ENCODE data around the gene SLC38A8. TPM values are rescaled to one million over a fixed set of nuclear protein-coding genes. Genes with fewer than 3 reads are reported as not detected.

SLC38A8 gene
- total RNA-seq, 2 experiments from 2014 or later: not detected

GRCh38 chr16:84032458-84033178 lies 10.0 kb downstream of the SLC38A8 start:
- no peak for DNase-seq
- Mint-ChIP-seq H3K4me3 (no peak overlapping the region), H3K27ac (no peak overlapping the region), H3K36me3 (ENCODE audit: low read depth) (peaks cover 3% of the 10 kb centered on the region), H3K4me1 (peaks cover 8% of the 10 kb centered on the region), H3K9me3 (peaks cover 7% of the 10 kb centered on the region), H3K27me3 (peaks cover 15% of the 10 kb centered on the region)
- ChIA-PET POLR2A (no interaction called here), CTCF (interaction anchor here (0.6 kb wide), 1 partner anchor 115 kb away, joined by 3 read pairs; no protein-coding TSS in a partner anchor)

DNA sequence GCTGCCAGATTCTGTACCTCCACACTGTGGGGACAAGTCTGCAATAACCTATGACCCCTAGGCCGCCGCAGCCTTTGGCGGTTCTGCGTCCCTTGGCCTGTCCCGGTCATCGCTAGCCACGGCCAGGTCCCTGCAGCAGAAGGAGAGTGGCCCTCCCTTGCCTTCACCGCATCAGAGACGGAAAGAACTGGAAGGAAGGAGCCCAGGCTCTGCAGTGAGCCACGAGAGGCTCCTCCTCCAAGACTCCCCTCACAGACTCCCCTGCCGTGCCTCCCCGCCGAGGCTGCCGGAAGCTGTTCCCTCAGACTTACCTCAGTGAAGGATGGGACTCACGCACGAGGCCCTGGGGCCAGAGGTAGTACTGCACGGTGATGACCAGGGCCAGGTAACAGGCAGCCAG lies 11.0 kb downstream of the SLC38A8 start:
- peaks cover 16% of the 10 kb centered on the region for H3K27me3 Mint-ChIP-seq
- peaks cover 3% of the 10 kb centered on the region for H3K36me3 Mint-ChIP-seq (ENCODE audit: low read depth)
- H3K4me1 Mint-ChIP-seq: peaks cover 8% of the 10 kb centered on the region
- POLR2A ChIA-PET: no interaction called here
- H3K4me3 Mint-ChIP-seq: no peak overlapping the region
- H3K9me3 Mint-ChIP-seq: peaks cover 7% of the 10 kb centered on the region
- no peak for DNase-seq
- H3K27ac Mint-ChIP-seq: no peak overlapping the region
- CTCF ChIA-PET: no interaction called here

- no peak for DNase-seq
- CTCF ChIA-PET: interaction anchor here (1.2 kb wide), 1 partner anchor 157 kb away, joined by 3 read pairs; the partner anchor contains the start of gene TAF1C
- H3K36me3 Mint-ChIP-seq (ENCODE audit: low read depth): no peaks in the 10 kb centered on the region
- H3K27ac Mint-ChIP-seq: no peak overlapping the region
- H3K27me3 Mint-ChIP-seq: peaks cover 14% of the 10 kb centered on the region
- peaks cover 8% of the 10 kb centered on the region for H3K4me1 Mint-ChIP-seq
- H3K4me3 Mint-ChIP-seq: no peak overlapping the region
- POLR2A ChIA-PET: no interaction called here
- no peaks in the 10 kb centered on the region for H3K9me3 Mint-ChIP-seq
These were observed 13.1 kb downstream of the SLC38A8 start for GRCh38 chr16:84029297-84030047.

DNA sequence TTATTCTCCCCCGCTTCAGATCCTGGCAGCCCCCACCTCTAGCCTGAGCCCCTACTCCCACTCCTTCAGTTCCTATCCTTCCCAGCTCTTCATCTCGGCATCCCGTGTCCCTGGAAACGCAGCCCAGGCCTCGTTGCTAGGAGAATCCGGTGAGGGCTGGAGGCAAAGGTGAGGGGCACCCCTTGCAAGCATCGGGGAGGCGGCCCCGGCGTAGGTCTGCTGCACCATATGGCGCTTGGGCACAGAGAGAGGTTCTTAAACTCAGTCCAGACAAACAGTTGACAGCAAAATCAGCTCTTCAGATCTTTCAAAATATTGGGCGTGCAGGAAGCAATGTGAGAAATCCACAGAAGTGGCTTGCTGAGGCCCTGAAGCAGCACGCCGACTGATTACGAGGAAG lies 15.0 kb downstream of the SLC38A8 start:
- Mint-ChIP-seq H3K4me3 (no peak overlapping the region), H3K36me3 (ENCODE audit: low read depth) (no peaks in the 10 kb centered on the region), H3K4me1 (peaks cover 8% of the 10 kb centered on the region), H3K27me3 (peaks cover 14% of the 10 kb centered on the region), H3K27ac (no peak overlapping the region), H3K9me3 (no peaks in the 10 kb centered on the region)
- CTCF ChIA-PET: interaction anchor here (0.9 kb wide), 1 partner anchor 10 kb away, joined by 6 read pairs; no protein-coding TSS in a partner anchor
- no peak for DNase-seq
- POLR2A ChIA-PET: no interaction called here

DNA sequence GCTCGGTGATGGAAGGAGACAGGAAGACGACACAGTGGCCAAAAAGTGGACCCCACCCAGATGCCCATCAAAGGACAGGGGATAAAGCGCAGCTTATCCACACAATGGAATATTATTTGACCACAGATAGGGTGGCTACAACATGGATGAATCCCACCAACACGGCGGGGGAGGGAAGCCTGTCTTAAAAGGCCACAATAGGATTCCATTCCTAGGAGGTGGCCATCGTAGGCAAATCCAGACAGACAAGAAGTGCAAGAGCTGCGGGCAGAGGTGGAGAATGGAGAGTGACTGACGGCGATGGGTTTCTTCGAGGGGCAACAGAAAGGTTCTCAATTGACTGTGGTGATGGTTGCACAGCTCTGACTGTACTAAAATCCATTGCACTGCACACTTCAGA lies 16.0 kb downstream of the SLC38A8 start:
- Mint-ChIP-seq H3K27me3 (peaks cover 14% of the 10 kb centered on the region), H3K9me3 (peaks cover under 1% of the 10 kb centered on the region), H3K36me3 (ENCODE audit: low read depth) (peaks cover under 1% of the 10 kb centered on the region), H3K27ac (no peak overlapping the region), H3K4me3 (no peak overlapping the region), H3K4me1 (peaks cover 8% of the 10 kb centered on the region)
- no peak for DNase-seq
- ChIA-PET POLR2A (no interaction called here), CTCF (no interaction called here)

GRCh38 chr16:84024854-84025253 lies 17.7 kb downstream of the SLC38A8 start:
- CTCF ChIA-PET: no interaction called here
- no peak overlapping the region for H3K4me3 Mint-ChIP-seq
- H3K27ac Mint-ChIP-seq: no peak overlapping the region
- peaks cover 4% of the 10 kb centered on the region for H3K36me3 Mint-ChIP-seq (ENCODE audit: low read depth)
- POLR2A ChIA-PET: no interaction called here
- peaks cover 7% of the 10 kb centered on the region for H3K4me1 Mint-ChIP-seq
- no peak for DNase-seq
- H3K9me3 Mint-ChIP-seq: peaks cover 7% of the 10 kb centered on the region
- peaks cover 13% of the 10 kb centered on the region for H3K27me3 Mint-ChIP-seq

GRCh38 chr16:84022644-84023043 lies 20.0 kb downstream of the SLC38A8 start:
- CTCF ChIA-PET: no interaction called here

GRCh38 chr16:84021488-84021887 lies 21.1 kb downstream of the SLC38A8 start:
- Mint-ChIP-seq H3K27ac (no peak overlapping the region), H3K4me3 (no peak overlapping the region), H3K9me3 (peaks cover 11% of the 10 kb centered on the region), H3K36me3 (ENCODE audit: low read depth) (peaks cover 4% of the 10 kb centered on the region), H3K27me3 (peaks cover 3% of the 10 kb centered on the region), H3K4me1 (no peaks in the 10 kb centered on the region)
- no peak for DNase-seq
- ChIA-PET POLR2A (no interaction called here), CTCF (no interaction called here)

More at GRCh38 chr16:84022644-84023043, 20.0 kb downstream of the SLC38A8 start:
- H3K27ac Mint-ChIP-seq: no peak overlapping the region
- H3K36me3 Mint-ChIP-seq (ENCODE audit: low read depth): peaks cover 4% of the 10 kb centered on the region
- POLR2A ChIA-PET: no interaction called here
- H3K4me3 Mint-ChIP-seq: no peak overlapping the region
- H3K4me1 Mint-ChIP-seq: no peaks in the 10 kb centered on the region
- DNase-seq: no peak
- peaks cover 11% of the 10 kb centered on the region for H3K9me3 Mint-ChIP-seq
- H3K27me3 Mint-ChIP-seq: peaks cover 5% of the 10 kb centered on the region

- ChIA-PET POLR2A (no interaction called here), CTCF (interaction anchor here (1.1 kb wide), 1 partner anchor 28 kb away, joined by 5 read pairs; no protein-coding TSS in a partner anchor)
- no peak for DNase-seq
- Mint-ChIP-seq H3K27me3 (peaks cover 3% of the 10 kb centered on the region), H3K36me3 (ENCODE audit: low read depth) (peaks cover 4% of the 10 kb centered on the region), H3K9me3 (peaks cover 14% of the 10 kb centered on the region), H3K4me3 (no peak overlapping the region), H3K4me1 (no peaks in the 10 kb centered on the region), H3K27ac (no peak overlapping the region)
These were observed 22.2 kb downstream of the SLC38A8 start for GRCh38 chr16:84020353-84020752.

GRCh38 chr16:84018710-84019109 lies 23.9 kb downstream of the SLC38A8 start:
- peaks cover 3% of the 10 kb centered on the region for H3K27me3 Mint-ChIP-seq
- POLR2A ChIA-PET: no interaction called here
- H3K4me3 Mint-ChIP-seq: no peak overlapping the region
- peaks cover 4% of the 10 kb centered on the region for H3K36me3 Mint-ChIP-seq (ENCODE audit: low read depth)
- H3K4me1 Mint-ChIP-seq: peaks cover 8% of the 10 kb centered on the region
- no peak for DNase-seq
- CTCF ChIA-PET: no interaction called here
- peaks cover 14% of the 10 kb centered on the region for H3K9me3 Mint-ChIP-seq
- no peak overlapping the region for H3K27ac Mint-ChIP-seq

DNA sequence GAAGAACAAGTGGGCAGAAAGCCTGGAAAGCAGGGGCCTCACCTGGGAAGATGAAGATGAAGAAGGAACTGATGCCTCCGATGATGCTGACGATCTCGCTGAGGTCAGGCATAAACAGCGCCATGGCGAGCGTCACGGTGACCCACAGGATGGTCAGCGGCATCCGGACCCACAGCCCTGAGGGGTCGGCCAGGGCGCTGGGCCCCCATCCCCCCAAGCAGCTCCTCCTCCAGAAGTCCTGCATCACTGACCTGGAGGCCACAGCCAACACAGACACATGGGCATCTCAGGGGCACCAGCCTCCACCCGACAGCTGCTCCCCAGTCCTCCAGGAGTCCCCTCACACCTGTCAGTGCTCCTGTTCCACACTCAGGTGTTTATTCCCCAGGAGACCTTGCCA lies 26.1 kb downstream of the SLC38A8 start:
- ChIA-PET CTCF (no interaction called here), POLR2A (no interaction called here)
- Mint-ChIP-seq H3K4me1 (peaks cover 8% of the 10 kb centered on the region), H3K27me3 (peaks cover 2% of the 10 kb centered on the region), H3K4me3 (no peak overlapping the region), H3K36me3 (ENCODE audit: low read depth) (peaks cover 2% of the 10 kb centered on the region), H3K9me3 (peaks cover 12% of the 10 kb centered on the region), H3K27ac (no peak overlapping the region)
- DNase-seq: no peak

GRCh38 chr16:84015399-84015798 lies 27.2 kb downstream of the SLC38A8 start:
- no peak overlapping the region for H3K27ac Mint-ChIP-seq
- no peak for DNase-seq
- H3K4me1 Mint-ChIP-seq: peaks cover 8% of the 10 kb centered on the region
- POLR2A ChIA-PET: no interaction called here
- H3K27me3 Mint-ChIP-seq: no peaks in the 10 kb centered on the region
- H3K9me3 Mint-ChIP-seq: peaks cover 7% of the 10 kb centered on the region
- CTCF ChIA-PET: no interaction called here
- H3K4me3 Mint-ChIP-seq: no peak overlapping the region
- H3K36me3 Mint-ChIP-seq (ENCODE audit: low read depth): no peaks in the 10 kb centered on the region

DNA sequence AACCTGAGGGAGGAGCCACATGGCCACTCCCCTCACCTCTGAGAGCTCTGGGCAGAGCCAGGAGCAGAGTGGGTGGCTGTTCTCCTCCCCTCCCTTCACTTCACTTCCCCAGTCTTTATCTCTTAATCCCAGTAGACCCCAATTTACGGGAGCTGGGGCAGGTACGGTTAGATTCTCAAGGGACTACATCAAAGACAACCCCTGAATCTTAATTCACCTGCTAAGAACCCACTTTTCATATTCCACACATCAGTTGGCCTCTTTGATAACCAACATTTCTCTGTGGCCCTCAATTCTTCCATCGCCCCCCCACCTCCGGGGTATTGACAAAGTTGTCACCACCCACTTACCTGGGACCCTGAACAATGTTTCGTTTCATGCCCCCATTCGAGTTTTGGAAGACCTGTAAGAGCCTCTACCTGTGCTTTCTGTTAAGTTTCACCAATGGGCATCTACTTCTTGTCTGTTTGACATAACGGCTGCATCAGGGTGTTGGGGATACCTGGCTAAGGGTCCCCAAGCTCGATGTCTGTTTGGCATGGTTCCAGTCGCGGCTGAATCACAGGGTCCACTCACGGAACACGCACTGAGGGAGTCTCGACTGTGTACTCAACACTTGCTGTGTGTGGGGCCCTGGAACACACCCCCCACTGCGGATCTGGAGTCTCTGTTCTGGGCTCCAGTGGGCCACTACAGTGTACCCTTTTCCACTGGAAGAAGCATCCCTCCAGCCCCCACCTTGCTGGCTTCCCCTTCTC lies 27.8 kb downstream of the SLC38A8 start:
- Mint-ChIP-seq H3K4me3 (no peak overlapping the region), H3K4me1 (peaks cover 8% of the 10 kb centered on the region), H3K27me3 (no peaks in the 10 kb centered on the region), H3K36me3 (ENCODE audit: low read depth) (no peaks in the 10 kb centered on the region), H3K9me3 (peaks cover 7% of the 10 kb centered on the region), H3K27ac (no peak overlapping the region)
- CTCF ChIA-PET: interaction anchor here (1.0 to 2.2 kb wide), 2 partner anchors 34 to 172 kb away, joined by 3 to 7 read pairs; partner anchors contain the start of gene TAF1C
- POLR2A ChIA-PET: no interaction called here
- DNase-seq: no peak
